Upper lobe of left lung (tissue), 4 donors: ENCODE data around the gene ZBED3.
"Not testable (repeated sequence)": the region's sequence is repeated elsewhere in the genome, so short reads cannot be mapped to it uniquely, and the experiment has no call there.

Experiments used
- POLR2A ChIP-seq, 4 donors: fragments of 450-650 bp; IDR thresholded peaks; one replicate each; pipeline ENCODE4 v1.5.1; 2016 to 2017; ENCODE audit warnings: antibody characterized with exemption in 4 of 4, mild to moderate bottlenecking in 2 of 4
- POLR2AphosphoS5 ChIP-seq, 2 donors: sonication (generic); formaldehyde crosslinking; IDR thresholded peaks; one replicate each; pipeline ENCODE4 v1.5.1; 2017; ENCODE audit warnings: antibody characterized with exemption in 2 of 2

- not testable (repeated sequence) for TF ChIP-seq POLR2AphosphoS5, POLR2A (IDR thresholded peaks at IDR 0.05)
These were observed 6.6 kb downstream of the ZBED3 start for GRCh38 chr5:77080479-77080878.
